Esophagus mucosa (tissue), 1 donor: ENCODE measurements around the gene TOR1A. TPM values are rescaled to one million over a fixed set of nuclear protein-coding genes. Genes with fewer than 3 reads are reported as not detected.

Experiments used
- ATAC-seq: fragments of 200-7000 bp; cut with Tn5 transposase; one replicate; pipeline ENCODE4 v1.9.1; 2020
- total RNA-seq: library from RNA; stranded (reverse); gene quantifications from one replicate; pipeline ENCODE4 v1.2.4, GENCODE V29; 2023
- donor health status: DM: yes; HTN: yes; CAD: no.

The TOR1A gene, protein sequence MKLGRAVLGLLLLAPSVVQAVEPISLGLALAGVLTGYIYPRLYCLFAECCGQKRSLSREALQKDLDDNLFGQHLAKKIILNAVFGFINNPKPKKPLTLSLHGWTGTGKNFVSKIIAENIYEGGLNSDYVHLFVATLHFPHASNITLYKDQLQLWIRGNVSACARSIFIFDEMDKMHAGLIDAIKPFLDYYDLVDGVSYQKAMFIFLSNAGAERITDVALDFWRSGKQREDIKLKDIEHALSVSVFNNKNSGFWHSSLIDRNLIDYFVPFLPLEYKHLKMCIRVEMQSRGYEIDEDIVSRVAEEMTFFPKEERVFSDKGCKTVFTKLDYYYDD
- 15.5 TPM for total RNA-seq

- ATAC-seq: peak; percentile 93
Observed at GRCh38 chr9:129823935-129824601, at the start of gene TOR1A. Gene TOR1A, minus strand, starts transcription at chr9:129824136. Its CDS starts 51 bp downstream, at chr9:129824085.

- no peak for ATAC-seq
Observed at GRCh38 chr9:129871046-129871445, 47.1 kb upstream of the TOR1A start.

DNA sequence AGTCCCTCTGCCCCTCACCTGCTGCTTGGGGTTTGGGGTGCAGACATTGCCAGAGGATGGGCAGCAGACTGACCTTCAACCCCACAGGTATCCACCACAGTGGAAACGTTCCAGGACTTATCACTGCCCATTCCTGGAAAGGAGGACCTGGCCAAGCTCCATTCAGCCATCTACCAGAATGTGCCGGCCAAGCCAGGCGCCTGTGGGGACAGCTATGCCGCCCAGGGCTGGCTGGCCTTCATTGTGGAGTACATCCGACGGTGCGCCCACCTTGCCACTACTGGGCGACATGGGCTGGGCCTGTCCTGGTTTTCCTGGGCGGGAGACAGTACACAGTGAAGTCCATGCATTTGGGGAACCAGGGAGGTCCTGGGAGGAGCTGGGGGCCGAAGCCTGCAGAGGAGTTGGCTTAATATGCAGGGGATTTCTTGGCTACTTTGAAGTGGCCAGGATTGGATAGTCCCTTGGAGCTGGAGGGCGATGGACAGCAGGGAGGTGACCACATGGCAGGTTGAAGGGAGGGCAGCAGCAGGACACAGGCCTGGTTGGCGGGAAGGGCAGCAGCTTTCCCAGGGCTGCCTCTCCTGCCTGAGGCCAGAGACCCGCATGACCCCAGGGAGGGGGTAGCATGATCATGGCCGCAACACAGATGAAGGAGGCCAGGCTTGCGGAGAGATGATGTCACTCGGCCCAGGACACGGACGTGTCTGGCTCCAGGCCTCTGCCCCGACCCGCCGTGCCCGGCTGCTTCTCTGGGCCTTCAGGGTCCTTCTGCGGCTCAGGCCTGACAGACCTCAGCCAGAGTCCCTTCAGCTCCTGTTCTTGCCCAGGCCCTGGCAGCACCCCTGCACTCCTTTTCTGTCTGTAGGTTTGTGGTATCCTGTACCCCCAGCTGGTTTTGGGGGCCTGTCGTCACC lies 45.9 kb upstream of the TOR1A start:
- ATAC-seq: peak; percentile 3

GRCh38 chr9:129868872-129869486 lies 45.0 kb upstream of the TOR1A start:
- ATAC-seq: peak; percentile 57

DNA sequence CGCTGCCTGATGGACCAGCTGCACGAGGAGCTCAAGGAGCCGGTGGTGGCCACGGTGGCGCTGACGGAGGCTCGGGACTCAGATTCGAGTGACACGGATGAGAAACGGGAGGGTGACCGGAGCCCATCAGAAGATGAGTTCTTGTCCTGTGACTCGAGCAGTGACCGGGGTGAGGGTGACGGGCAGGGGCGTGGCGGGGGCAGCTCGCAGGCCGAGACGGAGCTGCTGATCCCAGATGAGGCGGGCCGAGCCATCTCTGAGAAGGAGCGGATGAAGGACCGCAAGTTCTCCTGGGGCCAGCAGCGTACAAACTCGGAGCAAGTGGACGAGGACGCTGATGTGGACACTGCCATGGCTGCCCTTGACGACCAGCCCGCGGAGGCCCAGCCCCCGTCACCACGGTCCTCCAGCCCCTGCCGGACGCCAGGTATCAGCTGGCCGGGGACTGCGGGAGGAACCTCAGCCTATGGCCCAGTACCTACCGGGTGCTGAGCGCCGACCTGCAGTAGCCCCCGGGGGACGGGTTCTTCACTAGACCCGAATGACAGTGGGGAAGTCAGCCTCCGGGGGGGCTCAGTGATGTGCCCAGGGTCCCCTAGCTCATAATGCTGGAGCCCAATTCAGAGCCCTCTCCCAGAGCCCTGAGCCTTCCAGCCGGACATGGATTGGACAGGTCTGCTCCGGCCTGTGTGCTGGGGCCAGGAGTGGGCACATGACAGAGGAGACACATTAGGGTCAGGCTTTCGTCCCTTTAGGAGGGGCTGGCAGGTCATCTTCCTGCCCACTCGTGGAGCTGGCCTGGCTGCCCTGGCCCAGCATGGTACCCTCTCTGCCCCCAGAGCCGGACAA lies 44.3 kb upstream of the TOR1A start:
- ATAC-seq: peak; percentile 3

- no peak for ATAC-seq
Observed at GRCh38 chr9:129867136-129868022, 43.4 kb upstream of the TOR1A start.

- ATAC-seq: no peak
Observed at GRCh38 chr9:129866394-129867135, 42.6 kb upstream of the TOR1A start.

- no peak for ATAC-seq
Observed at GRCh38 chr9:129865668-129866320, 41.9 kb upstream of the TOR1A start.

- ATAC-seq: no peak
Observed at GRCh38 chr9:129864991-129865647, 41.2 kb upstream of the TOR1A start.

- ATAC-seq: no peak
Observed at GRCh38 chr9:129863059-129863690, 39.2 kb upstream of the TOR1A start.

- no peak for ATAC-seq
Observed at GRCh38 chr9:129861447-129861827, 37.5 kb upstream of the TOR1A start.

DNA sequence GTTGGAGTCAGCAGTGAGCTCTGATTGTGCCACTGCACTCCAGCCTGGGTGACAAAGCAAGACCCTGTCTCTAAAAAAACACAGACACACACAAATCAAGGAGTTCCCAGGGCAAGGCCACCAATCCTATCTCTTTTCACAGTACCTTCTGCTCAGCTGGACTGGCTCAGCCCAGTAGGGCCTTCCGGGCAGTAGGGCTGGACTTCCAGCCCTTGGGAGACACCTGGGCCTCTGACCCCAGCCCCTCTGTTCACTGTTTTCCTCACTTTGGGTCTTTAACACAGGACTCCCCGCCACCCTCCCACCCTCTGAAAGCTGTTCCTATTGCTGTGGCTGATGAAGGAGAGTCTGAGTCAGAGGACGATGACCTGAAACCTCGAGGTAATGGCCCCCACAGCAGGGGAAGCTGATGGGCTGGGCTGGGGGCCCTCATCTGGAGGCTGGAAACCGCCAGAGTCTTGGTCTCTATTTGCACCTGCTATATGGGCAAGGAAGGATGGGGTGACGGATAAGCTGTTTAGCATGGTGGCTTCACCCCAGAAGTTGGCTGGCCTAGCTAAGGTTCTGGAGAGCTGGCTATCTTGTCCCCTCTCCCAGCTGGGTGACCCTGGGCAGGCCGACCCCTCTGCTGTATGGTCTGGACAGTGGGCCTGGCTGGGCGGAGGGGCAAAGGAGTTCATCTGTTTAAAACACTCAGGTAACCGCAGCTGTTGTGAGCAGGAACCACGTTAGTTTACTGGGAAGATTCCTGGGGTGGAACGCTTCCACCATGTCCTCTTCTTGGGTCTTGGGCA lies 36.9 kb upstream of the TOR1A start:
- ATAC-seq: no peak

DNA sequence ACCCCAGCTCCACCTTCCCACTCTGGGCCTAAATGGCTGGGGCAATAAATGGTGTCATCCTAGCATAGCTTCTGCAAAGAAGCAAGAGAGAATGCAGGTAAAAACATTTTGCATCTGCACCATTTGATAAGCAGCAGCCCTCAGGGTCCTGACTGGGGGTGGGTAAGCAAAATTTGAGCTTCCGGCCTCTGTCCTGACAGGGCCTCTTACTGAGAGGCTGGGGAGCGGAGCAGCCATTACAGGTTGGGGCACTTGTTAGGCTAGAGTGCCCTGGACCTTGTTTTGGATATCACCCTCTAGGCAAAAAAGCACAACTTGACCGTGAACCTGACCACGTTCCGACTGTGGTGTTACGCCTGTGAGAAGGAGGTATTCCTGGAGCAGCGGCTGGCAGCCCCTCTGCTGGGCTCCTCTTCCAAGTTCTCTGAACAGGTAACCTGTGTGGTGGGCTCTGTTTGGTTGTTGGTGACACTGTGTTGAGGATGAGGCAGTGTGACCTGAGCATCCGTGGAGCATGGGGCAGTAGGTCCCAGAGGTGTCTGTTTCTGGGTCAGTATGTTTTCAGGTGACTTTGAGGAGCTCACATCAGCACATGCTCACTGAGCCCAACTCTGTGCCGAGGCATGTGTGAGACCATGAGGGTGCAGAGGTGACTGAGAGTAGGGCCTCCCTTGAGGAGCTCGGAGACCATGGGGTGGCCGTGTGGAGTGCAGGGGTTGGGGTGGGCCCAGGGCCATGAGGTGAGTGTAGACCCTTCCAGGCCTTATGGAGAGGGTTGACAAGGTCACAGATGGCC lies 34.4 kb upstream of the TOR1A start:
- peak; percentile 8 for ATAC-seq

DNA sequence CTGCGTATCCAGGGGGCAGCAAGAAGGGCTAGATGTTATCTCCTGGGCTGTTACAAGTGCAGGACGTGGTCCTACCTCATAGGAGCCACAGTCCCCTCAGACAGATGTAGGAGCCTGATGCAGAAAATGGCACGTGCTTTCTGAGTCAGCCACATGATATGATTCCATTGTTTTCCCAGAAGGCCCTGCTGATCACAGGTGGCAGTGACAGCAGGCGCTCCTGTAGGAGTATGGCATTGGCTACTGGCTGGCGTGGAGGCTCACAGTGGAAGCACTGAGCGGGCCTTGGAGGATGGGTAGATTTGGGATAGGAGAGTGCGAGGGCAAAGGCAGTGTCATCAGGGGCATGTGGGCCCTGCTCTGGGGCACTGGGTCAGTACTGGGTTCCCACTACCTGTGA lies 33.3 kb upstream of the TOR1A start:
- ATAC-seq: no peak

- no peak for ATAC-seq
Observed at GRCh38 chr9:129854588-129855110, 30.7 kb upstream of the TOR1A start.

- ATAC-seq: no peak
Observed at GRCh38 chr9:129853614-129854013, 29.7 kb upstream of the TOR1A start.
